Measurements from ENCODE around the gene PTPN14.

The PTPN14 gene

DNA sequence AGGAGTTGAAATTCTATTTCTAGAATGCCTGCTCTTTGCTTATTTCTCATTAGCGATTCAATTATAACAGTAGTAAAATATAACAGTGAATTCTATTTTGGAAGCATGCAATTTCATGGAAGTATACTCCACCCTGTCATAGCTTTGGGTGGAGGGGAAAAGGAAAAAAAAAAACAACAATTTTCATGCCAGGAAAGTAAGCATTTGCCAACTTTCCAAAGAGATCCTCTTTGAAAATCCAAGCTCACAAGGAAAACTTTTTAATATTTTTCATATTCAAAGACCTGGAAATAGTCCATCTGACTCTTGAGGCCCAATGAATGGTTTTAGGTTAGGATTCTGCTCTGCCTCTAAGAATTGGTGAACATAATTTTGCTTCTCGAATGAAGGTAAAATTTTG is 134.5 kb downstream of the PTPN14 start:
- Histone ChIP-seq H2AFZ (ENCODE audit: low read depth, low read length) (no peak overlapping the region), H3K4me1 (ENCODE audit: insufficient read depth, low read length) (peaks cover 8% of the 10 kb centered on the region; the same call in 1 of the 2 replicates), H3K9ac (ENCODE audit: low read depth, low read length) (no peak overlapping the region), H3K27me3 (ENCODE audit: insufficient read depth, low read length, poor library complexity) (no peaks in the 10 kb centered on the region), H3K4me2 (ENCODE audit: insufficient read depth, low read length) (no peak overlapping the region), H3K9me3 (ENCODE audit: insufficient read depth, low read length, severe bottlenecking) (no peaks in the 10 kb centered on the region), H3K27ac (ENCODE audit: low read length) (no peak overlapping the region), H3K4me3 (ENCODE audit: low read depth in 1 of 2, low read length in 2 of 2) (no peak overlapping the region), H3K79me2 (ENCODE audit: insufficient read depth, low read length) (no peaks in the 10 kb centered on the region), H4K20me1 (ENCODE audit: insufficient read depth, low read length) (no peaks in the 10 kb centered on the region), H3K36me3 (ENCODE audit: insufficient read depth, low read length) (no peaks in the 10 kb centered on the region)
- DNase-seq (no peak), ATAC-seq (ENCODE audit: insufficient read depth, low read depth) (no peak)
- no peak for TF ChIP-seq EZH2 (IDR thresholded peaks at IDR 0.05; ENCODE audit: borderline replicate concordance, low read depth, low read length, severe bottlenecking)
- TF ChIP-seq, protein P1, sequence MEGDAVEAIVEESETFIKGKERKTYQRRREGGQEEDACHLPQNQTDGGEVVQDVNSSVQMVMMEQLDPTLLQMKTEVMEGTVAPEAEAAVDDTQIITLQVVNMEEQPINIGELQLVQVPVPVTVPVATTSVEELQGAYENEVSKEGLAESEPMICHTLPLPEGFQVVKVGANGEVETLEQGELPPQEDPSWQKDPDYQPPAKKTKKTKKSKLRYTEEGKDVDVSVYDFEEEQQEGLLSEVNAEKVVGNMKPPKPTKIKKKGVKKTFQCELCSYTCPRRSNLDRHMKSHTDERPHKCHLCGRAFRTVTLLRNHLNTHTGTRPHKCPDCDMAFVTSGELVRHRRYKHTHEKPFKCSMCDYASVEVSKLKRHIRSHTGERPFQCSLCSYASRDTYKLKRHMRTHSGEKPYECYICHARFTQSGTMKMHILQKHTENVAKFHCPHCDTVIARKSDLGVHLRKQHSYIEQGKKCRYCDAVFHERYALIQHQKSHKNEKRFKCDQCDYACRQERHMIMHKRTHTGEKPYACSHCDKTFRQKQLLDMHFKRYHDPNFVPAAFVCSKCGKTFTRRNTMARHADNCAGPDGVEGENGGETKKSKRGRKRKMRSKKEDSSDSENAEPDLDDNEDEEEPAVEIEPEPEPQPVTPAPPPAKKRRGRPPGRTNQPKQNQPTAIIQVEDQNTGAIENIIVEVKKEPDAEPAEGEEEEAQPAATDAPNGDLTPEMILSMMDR (IDR thresholded peaks at IDR 0.05; ENCODE audit: borderline replicate concordance, extremely low read depth, low read length, poor library complexity, severe bottlenecking): no peak

DNA sequence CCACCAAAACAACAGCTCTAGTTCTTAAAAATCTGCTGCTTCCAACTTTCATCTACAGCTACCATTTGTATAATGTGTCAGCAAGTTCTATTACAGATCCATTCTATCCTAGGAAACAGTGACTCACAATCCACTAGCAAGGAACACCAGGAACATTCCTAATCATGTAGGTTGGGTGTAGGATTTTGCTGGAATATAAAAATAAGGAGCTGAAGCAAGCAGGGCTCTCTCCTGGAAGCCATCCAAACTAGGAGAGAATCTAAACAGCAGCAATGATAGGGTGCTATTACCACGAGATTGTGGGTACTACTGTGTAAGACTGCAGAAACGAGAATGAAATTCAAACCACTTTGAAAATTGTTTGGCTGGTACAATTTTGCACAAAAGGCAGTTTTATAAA is 135.0 kb downstream of the PTPN14 start:
- Histone ChIP-seq H3K27ac (ENCODE audit: low read length) (no peak overlapping the region), H3K79me2 (ENCODE audit: insufficient read depth, low read length) (no peaks in the 10 kb centered on the region), H2AFZ (ENCODE audit: low read depth, low read length) (no peak overlapping the region), H3K4me3 (ENCODE audit: low read depth in 1 of 2, low read length in 2 of 2) (no peak overlapping the region), H3K4me2 (ENCODE audit: insufficient read depth, low read length) (no peak overlapping the region), H3K4me1 (ENCODE audit: insufficient read depth, low read length) (peaks cover 8% of the 10 kb centered on the region; the same call in 1 of the 2 replicates), H3K9ac (ENCODE audit: low read depth, low read length) (no peak overlapping the region), H4K20me1 (ENCODE audit: insufficient read depth, low read length) (no peaks in the 10 kb centered on the region), H3K36me3 (ENCODE audit: insufficient read depth, low read length) (no peaks in the 10 kb centered on the region), H3K9me3 (ENCODE audit: insufficient read depth, low read length, severe bottlenecking) (no peaks in the 10 kb centered on the region), H3K27me3 (ENCODE audit: insufficient read depth, low read length, poor library complexity) (no peaks in the 10 kb centered on the region)
- no peak for DNase-seq
- ATAC-seq (ENCODE audit: insufficient read depth, low read depth): no peak
- TF ChIP-seq, protein P1 (IDR thresholded peaks at IDR 0.05; ENCODE audit: borderline replicate concordance, extremely low read depth, low read length, poor library complexity, severe bottlenecking): no peak
- TF ChIP-seq EZH2 (IDR thresholded peaks at IDR 0.05; ENCODE audit: borderline replicate concordance, low read depth, low read length, severe bottlenecking): no peak

DNA sequence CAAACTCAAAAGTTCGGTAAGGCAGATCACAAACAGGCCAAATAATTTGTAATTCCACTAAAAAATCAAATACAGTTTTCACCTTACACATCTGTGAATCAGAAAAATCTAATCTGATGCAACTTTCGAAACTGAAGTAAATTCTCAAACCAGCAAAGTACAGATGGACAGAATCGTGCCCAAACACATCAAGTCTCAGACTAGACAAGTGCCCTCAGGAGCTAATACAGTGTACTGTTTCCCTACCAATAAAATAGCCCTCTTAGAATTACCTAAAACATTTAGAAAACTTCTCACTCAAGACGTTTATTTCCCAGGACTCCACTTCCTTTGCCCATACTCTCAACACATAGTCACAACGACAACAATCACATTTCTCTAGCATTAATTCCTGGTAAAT is 136.3 kb downstream of the PTPN14 start:
- Histone ChIP-seq H3K9me3 (ENCODE audit: insufficient read depth, low read length, severe bottlenecking) (no peaks in the 10 kb centered on the region), H3K4me3 (ENCODE audit: low read depth in 1 of 2, low read length in 2 of 2) (no peak overlapping the region), H3K4me1 (ENCODE audit: insufficient read depth, low read length) (peaks cover 8% of the 10 kb centered on the region; the same call in 1 of the 2 replicates), H4K20me1 (ENCODE audit: insufficient read depth, low read length) (no peaks in the 10 kb centered on the region), H3K36me3 (ENCODE audit: insufficient read depth, low read length) (no peaks in the 10 kb centered on the region), H3K27ac (ENCODE audit: low read length) (no peak overlapping the region), H2AFZ (ENCODE audit: low read depth, low read length) (no peak overlapping the region), H3K79me2 (ENCODE audit: insufficient read depth, low read length) (no peaks in the 10 kb centered on the region), H3K27me3 (ENCODE audit: insufficient read depth, low read length, poor library complexity) (no peaks in the 10 kb centered on the region), H3K9ac (ENCODE audit: low read depth, low read length) (no peak overlapping the region), H3K4me2 (ENCODE audit: insufficient read depth, low read length) (no peak overlapping the region)
- TF ChIP-seq, protein P1 (IDR thresholded peaks at IDR 0.05; ENCODE audit: borderline replicate concordance, extremely low read depth, low read length, poor library complexity, severe bottlenecking): no peak
- no peak for TF ChIP-seq EZH2 (IDR thresholded peaks at IDR 0.05; ENCODE audit: borderline replicate concordance, low read depth, low read length, severe bottlenecking)
- ATAC-seq (ENCODE audit: insufficient read depth, low read depth) (no peak), DNase-seq (no peak)

GRCh38 chr1:214414691-214415090 is 136.7 kb downstream of the PTPN14 start:
- Histone ChIP-seq H3K36me3 (ENCODE audit: insufficient read depth, low read length) (no peaks in the 10 kb centered on the region), H3K27ac (ENCODE audit: low read length) (no peak overlapping the region), H3K9me3 (ENCODE audit: insufficient read depth, low read length, severe bottlenecking) (no peaks in the 10 kb centered on the region), H3K79me2 (ENCODE audit: insufficient read depth, low read length) (no peaks in the 10 kb centered on the region), H3K4me2 (ENCODE audit: insufficient read depth, low read length) (no peak overlapping the region), H3K4me1 (ENCODE audit: insufficient read depth, low read length) (peaks cover 8% of the 10 kb centered on the region; the same call in 1 of the 2 replicates), H3K9ac (ENCODE audit: low read depth, low read length) (no peak overlapping the region), H3K27me3 (ENCODE audit: insufficient read depth, low read length, poor library complexity) (no peaks in the 10 kb centered on the region), H3K4me3 (ENCODE audit: low read depth in 1 of 2, low read length in 2 of 2) (no peak overlapping the region), H4K20me1 (ENCODE audit: insufficient read depth, low read length) (no peaks in the 10 kb centered on the region), H2AFZ (ENCODE audit: low read depth, low read length) (no peak overlapping the region)
- TF ChIP-seq EZH2 (IDR thresholded peaks at IDR 0.05; ENCODE audit: borderline replicate concordance, low read depth, low read length, severe bottlenecking): no peak
- TF ChIP-seq, protein P1 (IDR thresholded peaks at IDR 0.05; ENCODE audit: borderline replicate concordance, extremely low read depth, low read length, poor library complexity, severe bottlenecking): no peak
- DNase-seq (no peak), ATAC-seq (ENCODE audit: insufficient read depth, low read depth) (peak; percentile 65)
